Glomerular visceral epithelial cell (primary cell): ENCODE results near the gene ANAPC2.
A peak's percentile ranks its signal among the peaks of the same experiment; 100 is the strongest.

Source experiments
- DNase-seq: peaks from one replicate; pipeline ENCODE4 v3.0.0-alpha.2; 2016; ENCODE audit errors: extremely low spot score

ANAPC2 gene

DNA sequence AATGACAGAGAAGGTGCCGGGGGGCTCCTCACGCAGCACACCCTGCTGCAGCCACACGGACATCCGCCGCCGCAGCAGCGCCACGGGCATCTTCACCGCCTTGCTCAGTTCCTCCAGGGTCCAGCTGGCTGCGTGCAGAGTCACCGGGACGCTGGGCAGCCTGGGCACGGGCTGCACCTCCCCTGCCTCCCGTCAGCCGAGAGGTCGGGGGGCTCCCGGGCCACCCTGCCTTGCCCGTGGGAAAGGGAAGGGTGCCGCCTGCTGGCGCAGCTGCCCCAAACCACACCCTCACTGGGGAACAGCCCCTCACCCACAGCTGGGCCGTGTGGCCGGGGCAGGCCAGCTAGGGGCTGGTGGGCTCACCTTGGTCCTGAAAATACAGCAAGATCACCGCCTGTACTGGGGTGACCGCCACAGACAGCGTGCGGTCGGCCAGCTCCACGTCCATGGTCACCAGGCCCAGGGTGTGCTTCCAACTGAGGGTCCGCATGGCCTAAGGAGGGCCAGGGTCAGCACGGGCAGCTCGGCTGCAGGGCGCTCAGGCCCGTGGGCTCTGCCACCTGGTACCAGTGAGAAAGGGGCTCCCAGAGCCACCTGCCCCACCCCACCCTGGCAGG, 12.9 kb downstream of the ANAPC2 start:
- no peak for DNase-seq

DNA sequence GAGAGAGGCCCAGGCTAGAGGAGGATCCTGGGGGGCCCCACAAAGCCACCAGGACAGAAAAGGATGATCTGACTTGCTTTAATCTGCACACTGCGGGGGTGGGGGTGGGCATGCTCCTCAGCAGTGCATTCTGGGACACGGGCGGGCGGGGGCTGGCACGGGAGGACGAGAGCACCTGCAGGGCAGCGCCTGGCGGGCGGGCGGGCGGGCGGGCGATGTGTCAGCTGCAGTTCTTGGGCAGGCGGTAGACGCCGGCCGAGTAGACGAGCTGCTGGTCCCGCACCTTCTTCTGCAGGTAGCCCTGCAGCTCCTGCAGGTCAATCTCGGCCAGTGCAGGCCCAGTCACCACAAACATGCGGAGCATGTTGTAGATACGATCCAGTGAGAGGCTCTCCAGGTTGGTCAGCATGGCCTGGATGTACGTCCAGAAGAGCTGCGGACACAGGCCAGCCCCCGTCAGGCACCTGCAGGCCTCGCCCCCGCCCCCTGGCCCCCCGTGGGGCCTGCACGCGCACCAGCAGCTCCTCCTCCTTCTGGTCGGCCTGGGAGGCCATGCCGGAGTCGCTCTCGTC, 13.6 kb downstream of the ANAPC2 start:
- no peak for DNase-seq

DNA sequence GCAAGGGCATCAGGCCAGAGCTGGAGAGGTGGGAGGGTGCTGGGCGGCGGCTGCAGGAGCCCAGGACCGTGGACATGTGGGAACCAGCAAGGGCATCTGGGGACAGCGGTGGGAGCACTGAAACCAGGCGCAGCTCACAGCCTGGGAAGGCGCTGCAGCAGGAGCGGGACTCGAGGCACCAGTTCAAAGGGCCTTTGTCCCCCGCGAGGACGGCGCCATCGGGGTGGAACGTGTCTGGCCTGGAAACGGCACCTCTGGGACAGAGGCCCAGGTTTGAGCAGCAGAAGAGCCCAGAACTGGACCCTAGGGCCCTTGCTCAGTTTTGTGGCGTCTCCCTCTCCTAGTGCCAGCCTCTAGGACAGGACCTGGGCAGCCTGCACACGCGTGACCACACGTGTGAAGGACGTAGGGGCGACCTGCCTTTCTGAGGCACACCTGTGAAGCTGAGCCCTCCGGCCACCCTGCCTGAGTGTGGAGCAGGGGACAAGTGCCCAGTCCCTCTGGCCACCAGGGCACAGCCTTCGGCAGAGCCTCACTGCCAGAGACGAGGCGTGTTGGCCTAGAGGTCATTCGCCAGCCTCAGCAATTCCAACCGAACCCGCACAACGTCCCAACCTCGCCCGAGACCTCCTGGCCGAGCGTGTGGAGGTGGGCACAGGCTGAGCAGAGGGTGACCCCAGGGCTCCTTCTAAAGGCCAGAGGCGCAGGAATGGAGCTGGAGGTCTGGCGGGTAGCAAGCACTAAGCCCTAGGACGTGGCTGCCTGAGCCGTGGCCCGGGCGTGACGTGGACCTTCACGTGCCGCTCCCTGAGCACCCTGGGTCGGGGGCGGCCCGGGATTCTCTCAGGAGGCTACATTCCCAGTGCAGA, 14.3 kb downstream of the ANAPC2 start:
- no peak for DNase-seq

DNA sequence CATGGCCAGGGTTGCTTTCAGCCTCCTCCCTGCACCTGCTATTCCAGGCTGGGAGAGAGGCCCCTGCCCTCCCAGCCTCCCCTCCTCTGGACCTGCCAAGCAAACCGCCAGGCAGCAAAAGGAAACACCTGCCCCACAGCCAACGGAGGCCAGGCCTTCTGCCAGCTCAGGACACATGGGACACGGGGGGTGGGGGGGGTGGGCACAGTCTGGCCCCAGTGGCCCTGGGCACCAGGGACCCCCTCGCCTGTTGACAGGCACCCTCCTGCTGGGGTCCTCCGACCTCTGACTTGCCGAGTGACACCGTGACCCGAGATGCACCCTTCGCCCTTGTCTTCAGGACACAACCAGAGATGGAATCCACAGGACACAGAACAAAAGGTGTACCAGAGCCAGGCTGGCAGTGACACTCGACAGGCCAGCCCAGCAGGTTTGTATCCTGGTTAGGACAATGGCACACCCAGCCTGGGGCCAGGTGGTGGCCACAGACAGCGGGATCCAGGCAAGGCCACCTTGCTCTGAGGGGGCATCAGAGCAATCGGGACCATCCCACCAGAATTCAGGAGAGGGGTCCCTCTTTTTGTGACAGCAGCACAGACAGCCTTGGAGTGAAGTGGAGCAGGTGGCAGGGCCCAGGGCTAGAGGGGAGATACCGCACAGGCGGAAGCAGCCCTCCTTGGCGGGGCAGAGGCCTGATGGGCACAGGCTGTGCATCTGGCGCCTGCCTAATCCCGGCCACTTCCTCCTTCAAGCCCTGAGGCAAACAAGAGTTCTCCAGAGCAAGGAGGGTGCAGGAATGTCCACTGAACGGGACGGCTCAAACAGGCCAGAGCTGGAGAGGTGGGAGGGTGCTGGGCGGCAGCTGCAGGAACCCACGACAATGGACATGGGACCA, 15.2 kb downstream of the ANAPC2 start:
- no peak for DNase-seq

DNA sequence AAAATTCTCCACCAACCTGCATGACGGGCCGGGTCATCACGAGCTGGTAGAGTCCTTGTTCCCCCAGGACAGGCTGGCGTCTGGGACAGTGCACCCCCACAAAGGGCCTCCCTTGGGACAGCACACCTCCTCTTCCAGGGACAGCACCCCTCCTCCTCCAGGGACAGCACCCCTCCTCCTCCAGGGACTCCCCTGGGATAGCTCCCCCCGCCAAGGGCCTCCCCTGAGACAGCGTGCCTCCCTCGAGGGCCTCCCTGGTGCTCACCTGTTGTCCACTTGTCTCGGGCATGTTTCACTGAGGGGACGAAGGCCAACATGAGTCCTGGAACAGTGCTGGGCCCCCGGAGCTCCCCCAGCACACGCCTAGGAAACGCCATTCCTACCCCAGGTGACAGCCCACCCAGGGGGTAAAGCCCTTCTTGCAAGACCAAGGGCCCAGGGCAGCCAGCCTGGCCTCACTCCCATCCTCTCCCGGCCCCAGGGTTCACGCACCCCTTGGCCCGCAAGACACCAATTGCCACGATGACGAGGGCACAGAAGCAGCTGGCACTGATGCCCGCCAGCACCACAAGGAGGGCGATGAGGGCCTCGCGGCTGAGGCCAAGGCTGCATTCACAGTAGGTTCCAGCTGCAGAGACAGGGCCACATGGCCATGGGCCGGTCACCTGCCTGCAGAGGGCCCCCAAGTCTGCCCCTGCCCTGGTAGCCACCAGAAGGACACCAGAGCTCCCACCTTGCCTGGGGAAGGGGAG, 17.0 kb downstream of the ANAPC2 start:
- DNase-seq: no peak

DNA sequence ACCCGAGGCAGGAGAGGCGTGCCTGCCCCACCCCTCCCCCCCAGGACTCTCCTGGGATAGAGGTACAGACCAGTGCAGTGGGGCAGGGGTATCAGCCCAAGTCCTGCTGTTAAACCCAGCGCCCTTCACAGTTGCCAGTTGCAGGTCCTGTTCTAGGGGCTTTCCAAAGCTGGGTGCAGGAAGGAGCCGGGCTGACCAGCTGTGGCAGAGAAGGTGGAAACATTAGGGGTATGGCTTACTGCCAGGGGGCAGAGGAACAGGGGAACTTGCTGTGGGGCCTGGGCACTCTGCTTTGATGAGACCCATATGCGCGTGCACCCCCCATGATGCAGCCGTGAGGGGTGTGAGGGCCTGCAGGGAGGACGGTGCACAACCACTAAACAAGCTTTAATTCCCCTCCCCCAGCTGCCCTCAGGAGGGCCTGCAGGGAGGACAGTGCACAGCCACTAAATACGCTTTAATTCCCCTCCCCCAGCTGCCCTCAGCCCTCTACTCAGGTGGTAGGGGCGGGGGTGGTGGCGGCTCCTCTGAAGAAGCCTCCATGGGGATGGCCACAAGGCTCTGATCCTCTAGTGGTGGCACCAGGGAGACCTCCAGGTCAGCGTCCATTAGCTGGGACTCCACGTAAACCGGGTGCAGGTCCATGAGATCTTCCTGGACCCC, 17.7 kb downstream of the ANAPC2 start:
- no peak for DNase-seq

DNA sequence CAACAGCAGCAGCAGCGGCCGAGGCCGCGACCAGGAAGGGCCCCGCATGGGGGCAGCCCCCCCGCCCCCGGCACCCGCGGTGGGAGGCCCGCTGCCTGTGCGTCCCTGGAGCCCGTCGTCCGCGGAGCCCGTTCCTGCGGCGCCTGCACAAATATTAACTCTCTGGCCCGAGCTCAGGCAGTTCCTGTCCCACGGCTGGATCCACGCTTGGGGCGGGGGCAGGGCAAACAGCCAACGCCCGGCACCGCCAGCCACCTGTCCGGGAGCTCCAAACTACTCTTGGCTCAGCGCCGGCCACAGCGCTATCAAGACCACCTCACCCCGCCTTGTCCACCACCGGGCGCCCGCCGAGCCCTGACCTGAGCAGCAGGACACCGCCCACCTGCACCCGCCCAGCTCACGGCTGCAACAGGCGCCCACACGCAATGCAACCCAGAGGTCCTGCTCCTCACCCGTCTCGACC, 18.4 kb downstream of the ANAPC2 start, which contains the start of gene LRRC26:
TSS of gene LRRC26 (minus strand) at position 156 of the 463 bp plus-strand sequence. CDS start at position 48, 108 bp downstream.
- no peak for DNase-seq

DNA sequence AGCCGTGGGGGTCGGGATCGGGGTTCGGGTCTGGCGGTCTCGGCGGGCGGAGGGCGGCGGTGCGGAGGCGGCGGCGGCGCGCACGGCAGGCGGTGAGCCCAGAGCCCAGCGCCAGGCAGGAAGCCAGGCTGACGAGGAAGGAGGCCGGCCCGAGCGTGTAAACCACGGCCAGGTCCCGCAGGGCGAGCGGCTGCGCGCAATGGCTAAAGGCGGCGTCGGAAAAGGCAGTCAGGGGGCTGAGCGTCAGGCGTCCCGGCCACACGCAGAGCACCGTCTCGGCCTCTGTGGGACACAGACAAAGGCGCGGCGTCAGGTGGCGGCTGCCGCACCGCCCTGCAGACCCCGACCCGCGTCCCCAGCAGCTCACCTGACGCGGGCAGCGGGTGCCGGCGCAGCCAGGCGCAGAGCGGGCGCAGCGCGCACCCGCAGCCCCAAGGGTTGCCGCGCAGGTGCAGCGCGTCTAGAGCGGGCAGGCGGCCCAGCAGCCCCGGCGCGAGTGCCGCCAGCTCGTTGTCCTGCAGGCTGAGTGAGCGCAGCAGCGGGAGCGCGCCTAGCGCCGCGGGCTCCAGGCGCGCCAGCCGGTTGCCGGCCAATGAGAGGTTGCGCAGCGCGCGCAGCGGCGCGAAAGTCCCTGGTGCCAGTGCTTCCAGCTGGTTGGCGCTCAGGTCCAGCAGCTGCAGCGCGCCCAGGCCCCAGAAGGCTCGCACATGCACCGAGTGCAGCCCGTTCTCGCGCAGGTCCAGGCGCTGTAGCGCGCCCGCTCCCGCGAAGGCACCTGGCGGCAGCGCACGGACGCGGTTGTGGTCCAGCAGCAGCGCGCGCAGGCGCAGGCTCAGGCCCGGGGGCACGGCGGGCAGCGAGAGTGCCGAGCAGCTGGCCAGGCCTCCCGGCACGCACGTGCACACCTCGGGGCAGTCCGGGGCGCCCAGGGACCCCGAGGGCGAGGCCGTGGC, 19.2 kb downstream of the ANAPC2 start:
- DNase-seq: peak; percentile 45

DNA sequence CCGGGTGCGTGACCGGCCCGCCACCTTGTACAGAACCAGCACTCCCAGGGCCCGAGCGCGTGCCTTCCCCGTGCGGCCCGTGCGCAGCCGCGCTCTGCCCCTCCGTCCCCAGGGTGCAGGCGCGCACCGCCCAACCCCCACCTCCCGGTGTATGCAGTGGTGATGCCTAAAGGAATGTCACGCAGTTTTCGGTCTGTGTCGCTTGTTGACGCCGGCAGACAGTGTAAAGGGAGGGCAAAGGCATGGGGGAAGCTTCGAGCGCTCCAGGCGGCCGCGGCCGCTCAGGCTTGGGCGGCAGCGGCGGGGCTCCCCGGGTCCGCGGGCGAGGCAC, 19.8 kb downstream of the ANAPC2 start:
- DNase-seq: no peak

DNA sequence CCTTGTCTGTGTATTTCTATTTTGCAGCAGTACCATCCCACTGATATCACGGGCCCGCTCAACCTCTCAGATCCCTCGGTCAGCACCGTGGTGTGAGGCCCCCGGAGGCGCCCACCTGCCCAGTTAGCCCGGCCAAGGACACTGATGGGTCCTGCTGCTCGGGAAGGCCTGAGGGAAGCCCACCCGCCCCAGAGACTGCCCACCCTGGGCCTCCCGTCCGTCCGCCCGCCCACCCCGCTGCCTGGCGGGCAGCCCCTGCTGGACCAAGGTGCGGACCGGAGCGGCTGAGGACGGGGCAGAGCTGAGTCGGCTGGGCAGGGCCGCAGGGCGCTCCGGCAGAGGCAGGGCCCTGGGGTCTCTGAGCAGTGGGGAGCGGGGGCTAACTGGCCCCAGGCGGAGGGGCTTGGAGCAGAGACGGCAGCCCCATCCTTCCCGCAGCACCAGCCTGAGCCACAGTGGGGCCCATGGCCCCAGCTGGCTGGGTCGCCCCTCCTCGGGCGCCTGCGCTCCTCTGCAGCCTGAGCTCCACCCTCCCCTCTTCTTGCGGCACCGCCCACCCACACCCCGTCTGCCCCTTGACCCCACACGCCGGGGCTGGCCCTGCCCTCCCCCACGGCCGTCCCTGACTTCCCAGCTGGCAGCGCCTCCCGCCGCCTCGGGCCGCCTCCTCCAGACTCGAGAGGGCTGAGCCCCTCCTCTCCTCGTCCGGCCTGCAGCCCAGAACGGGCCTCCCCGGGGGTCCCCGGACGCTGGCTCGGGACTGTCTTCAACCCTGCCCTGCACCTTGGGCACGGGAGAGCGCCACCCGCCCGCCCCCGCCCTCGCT, 20.4 kb downstream of the ANAPC2 start:
- no peak for DNase-seq

DNA sequence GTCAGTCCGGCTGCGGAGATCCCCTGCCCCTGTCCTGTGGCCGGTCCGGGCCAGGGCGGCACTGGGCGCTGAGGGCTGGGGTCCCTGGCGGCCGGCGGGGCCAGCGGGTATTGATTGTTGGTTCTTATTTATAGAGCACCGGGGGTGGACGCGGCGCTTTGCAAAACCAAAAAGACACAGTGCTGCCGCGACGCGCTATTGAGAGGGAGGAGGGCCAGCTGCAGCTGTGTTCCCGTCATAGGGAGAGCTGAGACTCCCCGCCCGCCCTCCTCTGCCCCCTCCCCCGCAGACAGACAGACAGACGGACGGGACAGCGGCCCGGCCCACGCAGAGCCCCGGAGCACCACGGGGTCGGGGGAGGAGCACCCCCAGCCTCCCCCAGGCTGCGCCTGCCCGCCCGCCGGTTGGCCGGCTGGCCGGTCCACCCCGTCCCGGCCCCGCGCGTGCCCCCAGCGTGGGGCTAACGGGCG, 21.0 kb downstream of the ANAPC2 start:
- no peak for DNase-seq

DNA sequence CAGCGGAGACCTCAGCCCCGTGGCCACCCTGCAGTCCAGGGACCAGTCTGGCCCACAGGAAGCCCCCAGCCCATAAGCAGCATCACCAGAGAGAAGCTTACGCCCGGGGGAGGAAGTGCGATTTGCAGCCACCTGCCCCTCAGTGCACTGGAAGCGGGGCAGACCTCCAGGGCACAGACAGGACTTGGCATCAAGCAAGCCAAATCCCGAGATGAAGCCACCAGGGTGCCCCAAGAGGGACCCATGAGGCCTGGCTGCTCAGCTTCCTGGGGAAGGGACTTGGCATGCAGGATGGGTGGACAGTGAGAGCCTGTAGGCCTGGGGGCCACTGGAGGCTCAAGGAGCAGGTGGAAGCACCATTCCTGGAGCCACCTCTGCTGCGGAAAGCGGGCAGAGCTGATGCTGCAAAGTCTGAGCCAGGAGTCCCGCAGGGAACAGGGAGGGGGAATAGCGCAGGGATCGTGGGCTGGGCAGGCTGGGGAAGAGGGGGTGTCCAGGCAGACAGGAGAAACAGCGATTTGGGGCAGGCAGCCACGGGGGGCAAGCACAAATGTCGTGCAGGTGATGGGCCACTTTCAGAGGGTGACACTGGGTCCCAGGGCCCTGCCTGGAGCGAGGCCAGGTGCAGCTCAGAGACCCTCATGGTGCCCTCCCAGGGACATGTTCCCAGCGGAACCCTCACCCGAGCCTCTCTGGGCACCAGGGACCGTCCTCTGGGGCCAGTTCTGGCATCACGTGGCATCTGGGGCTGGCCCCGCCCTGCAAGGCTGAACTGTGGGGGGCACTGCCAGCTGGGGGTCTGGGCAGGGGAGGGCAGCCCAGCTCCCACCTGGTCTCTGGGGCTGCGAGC, 21.8 kb downstream of the ANAPC2 start:
- no peak for DNase-seq

DNA sequence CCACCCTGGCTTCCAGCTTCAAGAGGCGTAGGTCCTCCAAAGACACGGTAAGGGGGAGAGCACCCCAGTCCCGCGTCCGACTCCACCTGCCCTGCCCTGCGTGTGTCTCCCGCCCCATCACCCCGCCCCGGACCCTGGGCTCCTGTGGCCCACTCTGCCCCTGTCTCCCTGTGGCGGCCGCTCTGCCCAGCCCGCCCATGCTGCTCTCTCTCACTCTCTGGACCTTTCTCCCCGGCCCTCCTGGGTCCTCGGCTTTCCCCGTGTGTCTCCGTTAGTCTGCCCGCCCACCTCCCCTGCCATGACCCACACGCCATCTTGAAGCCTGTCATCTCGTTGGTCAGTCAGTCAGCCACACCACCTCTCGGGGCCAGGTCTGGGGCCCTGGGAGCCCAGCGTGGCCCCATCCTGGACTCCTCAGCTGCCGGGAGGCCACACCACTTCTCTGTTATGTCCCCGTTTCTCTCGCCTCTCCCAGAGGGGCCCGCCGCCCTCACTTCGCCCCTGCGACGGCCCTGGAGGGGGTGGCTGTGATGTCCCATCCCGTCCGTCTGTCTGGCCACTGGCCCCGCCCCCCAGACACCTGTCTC, 23.0 kb downstream of the ANAPC2 start:
- no peak for DNase-seq

DNA sequence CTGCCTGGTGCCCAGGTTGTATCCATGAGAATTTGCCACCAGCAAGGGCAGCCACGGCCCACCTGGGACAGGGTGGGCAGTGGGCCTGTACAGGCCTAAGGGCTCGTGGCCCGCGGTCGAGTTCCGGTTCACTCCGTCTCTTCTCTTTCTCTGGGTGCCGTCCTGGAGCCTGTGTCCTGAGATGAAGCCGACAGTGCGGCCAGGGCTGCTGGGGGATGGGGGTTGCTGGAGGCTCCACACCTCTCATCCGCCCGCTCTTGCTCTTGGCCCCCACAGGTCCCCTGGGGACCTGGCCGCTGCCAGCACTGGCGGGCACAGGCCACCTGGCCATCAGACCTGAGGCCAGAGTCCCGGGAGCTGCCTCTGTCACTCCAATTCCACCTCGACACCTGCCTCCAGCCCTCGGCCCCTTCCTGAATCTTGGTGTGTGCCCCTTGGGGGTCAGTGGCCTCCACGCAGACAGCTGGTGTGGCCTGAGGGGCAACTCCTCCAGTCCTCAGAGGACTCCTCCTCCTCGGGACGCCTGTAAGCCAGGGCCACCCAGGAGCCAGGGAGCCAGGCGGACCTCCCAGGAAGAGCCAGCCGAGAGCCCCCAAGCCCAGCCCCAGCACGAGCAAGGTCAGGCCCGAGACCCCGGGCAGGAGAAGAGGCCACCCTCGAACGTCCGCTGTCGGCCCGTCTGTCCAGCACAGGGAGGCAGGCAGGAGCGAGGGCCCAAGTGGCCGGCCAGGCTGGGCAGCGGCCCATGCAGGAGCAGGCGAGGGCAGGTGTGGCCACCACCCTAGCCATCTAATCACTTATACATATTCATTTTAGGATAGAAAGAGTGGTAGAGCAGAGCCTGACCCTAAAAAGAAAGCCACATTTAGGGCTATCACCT, 23.8 kb downstream of the ANAPC2 start:
- DNase-seq: no peak

DNA sequence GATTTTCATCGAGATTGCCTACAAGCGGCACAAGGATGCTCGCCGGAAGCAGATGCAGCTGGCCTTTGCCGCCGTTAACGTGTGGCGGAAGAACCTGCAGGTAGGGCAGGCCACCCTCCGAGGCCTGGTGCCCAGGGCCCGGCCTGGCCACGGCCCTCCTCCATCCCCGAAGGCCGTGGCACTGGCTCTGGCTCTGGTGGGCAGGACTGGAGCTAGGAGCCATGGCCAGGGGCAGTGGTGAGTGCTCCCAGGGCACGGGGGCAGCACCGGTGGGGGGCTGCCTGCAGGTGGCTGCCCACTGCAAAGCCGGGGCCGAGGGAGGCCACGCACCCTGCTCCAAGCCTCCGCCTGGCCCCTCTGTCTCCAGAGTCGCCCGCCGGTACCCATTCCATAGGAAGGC, 24.6 kb downstream of the ANAPC2 start:
- no peak for DNase-seq

DNA sequence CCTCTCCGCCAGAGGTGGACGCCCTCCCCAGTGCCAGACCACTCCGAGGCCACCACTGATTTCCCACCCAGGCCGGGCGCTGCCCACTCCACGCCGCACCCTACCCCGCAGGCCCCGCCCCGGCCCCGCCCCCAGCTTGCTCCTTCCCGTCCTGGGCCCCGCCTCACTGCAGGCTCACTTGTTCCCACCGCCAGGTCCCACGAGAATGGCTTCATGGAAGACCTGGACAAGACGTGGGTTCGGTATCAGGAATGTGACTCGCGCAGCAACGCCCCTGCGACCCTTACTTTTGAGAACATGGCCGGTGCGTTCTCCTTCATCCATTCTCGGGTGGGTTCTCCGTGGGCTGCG, 25.0 kb downstream of the ANAPC2 start:
- no peak for DNase-seq
